Adrenal gland (tissue), 5 donors: ENCODE data around the gene CFAP58.

Experiments
- CTCF ChIP-seq, 6 experiments: fragments of 450-650 bp in 4 of 6; fragments of 200-600 bp in 2 of 6; sonication (generic) in 1 of 6; IDR thresholded peaks; 1 replicate in 5 of 6; 2 replicates in 1 of 6; pipeline versions ENCODE4 v1.5.1 to v1.8.0; 2016 to 2021; ENCODE audit warnings: antibody characterized with exemption in 6 of 6, mild to moderate bottlenecking in 2 of 6, moderate library complexity in 1 of 6
- POLR2A ChIP-seq, 2 donors: fragments of 450-650 bp; IDR thresholded peaks; one replicate each; pipeline ENCODE4 v1.6.1; 2017; ENCODE audit warnings: antibody characterized with exemption in 2 of 2, mild to moderate bottlenecking in 2 of 2, moderate library complexity in 1 of 2
- donor health status: DM: no; HTN: no; CAD: no.

GRCh38 chr10:104317726-104318299 lies 35.8 kb upstream of the CFAP58 start:
- TF ChIP-seq CTCF (IDR thresholded peaks at IDR 0.05) (no peak), POLR2A (IDR thresholded peaks at IDR 0.05) (no peak)
